GM21737 (cell line): ENCODE data around the gene MYO3B.

Experiments
- ATAC-seq: cut with Tn5 transposase; IDR thresholded peaks from one replicate; pipeline ENCODE4 v1.9.1; 2021; ENCODE audit warnings: mild to moderate bottlenecking, moderate library complexity; ENCODE audit not compliant: unreplicated experiment

Gene MYO3B

GRCh38 chr2:170362871-170363631 lies 185.1 kb downstream of the MYO3B start:
- no peak for ATAC-seq

GRCh38 chr2:170365003-170365402 lies 187.1 kb downstream of the MYO3B start:
- ATAC-seq: no peak

- no peak for ATAC-seq
Observed at GRCh38 chr2:170365686-170366085, 187.7 kb downstream of the MYO3B start.

GRCh38 chr2:170368370-170368769 lies 190.4 kb downstream of the MYO3B start:
- no peak for ATAC-seq

GRCh38 chr2:170369228-170369627 lies 191.3 kb downstream of the MYO3B start:
- ATAC-seq: no peak

- ATAC-seq: no peak
Observed at GRCh38 chr2:170369894-170370293, 191.9 kb downstream of the MYO3B start.

GRCh38 chr2:170371231-170371998 lies 193.5 kb downstream of the MYO3B start:
- no peak for ATAC-seq

GRCh38 chr2:170375192-170375591 lies 197.2 kb downstream of the MYO3B start:
- no peak for ATAC-seq

- no peak for ATAC-seq
Observed at GRCh38 chr2:170377500-170378207, 199.7 kb downstream of the MYO3B start.

- no peak for ATAC-seq
Observed at GRCh38 chr2:170380267-170380666, 202.3 kb downstream of the MYO3B start.

GRCh38 chr2:170381678-170382077 lies 203.7 kb downstream of the MYO3B start:
- no peak for ATAC-seq

- no peak for ATAC-seq
Observed at GRCh38 chr2:170386554-170386953, 208.6 kb downstream of the MYO3B start.

GRCh38 chr2:170391018-170391417 lies 213.1 kb downstream of the MYO3B start:
- ATAC-seq: no peak

GRCh38 chr2:170391697-170392096 lies 213.8 kb downstream of the MYO3B start:
- ATAC-seq: no peak

GRCh38 chr2:170393861-170394498 lies 216.0 kb downstream of the MYO3B start:
- no peak for ATAC-seq

- ATAC-seq: no peak
Observed at GRCh38 chr2:170394641-170395387, 216.9 kb downstream of the MYO3B start.

- ATAC-seq: no peak
Observed at GRCh38 chr2:170396799-170397459, 219.0 kb downstream of the MYO3B start.

GRCh38 chr2:170401187-170401586 lies 223.2 kb downstream of the MYO3B start:
- ATAC-seq: no peak

GRCh38 chr2:170404846-170405245 lies 226.9 kb downstream of the MYO3B start:
- ATAC-seq: no peak

GRCh38 chr2:170405326-170405725 lies 227.4 kb downstream of the MYO3B start:
- no peak for ATAC-seq
